Hepatocyte (in vitro differentiated cells): ENCODE data around the gene SNAP29. TPM values are rescaled to one million over a fixed set of nuclear protein-coding genes. Genes with fewer than 3 reads are reported as not detected.
"Not testable (repeated sequence)": the region's sequence is repeated elsewhere in the genome, so short reads cannot be mapped to it uniquely, and the experiment has no call there.

Source experiments
- DNase-seq: peaks from one replicate; pipeline ENCODE4 v3.0.0-alpha.2; 2016; ENCODE audit warnings: low spot score
- H2AFZ ChIP-seq: fragments of 200-600 bp; sonication (generic); 2 replicates; pipeline ENCODE4 v1.6.0; 2016; ENCODE audit warnings: antibody characterized with exemption, mild to moderate bottlenecking
- H3K27ac ChIP-seq: fragments of 200-600 bp; sonication (generic); 2 replicates; pipeline ENCODE4 v1.5.1; 2016; ENCODE audit warnings: mild to moderate bottlenecking
- H3K27me3 ChIP-seq: fragments of 200-600 bp; sonication (generic); 2 replicates; pipeline ENCODE4 v1.6.1; 2016
- H3K36me3 ChIP-seq: fragments of 200-600 bp; sonication (generic); replicated peaks from 2 replicates; pipeline ENCODE4 v1.5.1; 2016; ENCODE audit warnings: low read depth; ENCODE audit not compliant: insufficient read depth
- H3K4me1 ChIP-seq: fragments of 200-600 bp; sonication (generic); 2 replicates; pipeline ENCODE4 v1.5.1; 2016; ENCODE audit warnings: mild to moderate bottlenecking, moderate library complexity; ENCODE audit not compliant: insufficient read depth
- H3K4me2 ChIP-seq: fragments of 200-600 bp; sonication (generic); 2 replicates; pipeline ENCODE4 v1.6.0; 2016
- H3K4me3 ChIP-seq: fragments of 200-600 bp; sonication (generic); 2 replicates; pipeline ENCODE4 v1.5.1; 2016; ENCODE audit warnings: mild to moderate bottlenecking
- H3K79me2 ChIP-seq: fragments of 200-600 bp; sonication (generic); 2 replicates; pipeline ENCODE4 v1.6.0; 2017; ENCODE audit warnings: mild to moderate bottlenecking
- H3K9me2 ChIP-seq: fragments of 200-600 bp; sonication (generic); replicated peaks from 2 replicates; pipeline ENCODE4 v1.6.0; 2017; ENCODE audit warnings: mild to moderate bottlenecking; ENCODE audit not compliant: insufficient read depth
- H3K9me3 ChIP-seq: fragments of 200-600 bp; sonication (generic); 2 replicates; pipeline ENCODE4 v1.5.1; 2016; ENCODE audit warnings: low read depth, mild to moderate bottlenecking
- H4K20me1 ChIP-seq: fragments of 200-600 bp; sonication (generic); 2 replicates; pipeline ENCODE4 v1.6.0; 2016; ENCODE audit warnings: mild to moderate bottlenecking; ENCODE audit not compliant: insufficient read depth, poor library complexity, severe bottlenecking
- EZH2 ChIP-seq: fragments of 200-600 bp; sonication (generic); IDR thresholded peaks from 2 replicates; pipeline ENCODE4 v1.6.1; 2016; ENCODE audit warnings: antibody characterized with exemption, mild to moderate bottlenecking, borderline replicate concordance
- EZH2phosphoT487 ChIP-seq: fragments of 200-600 bp; sonication (generic); IDR thresholded peaks from one replicate; pipeline ENCODE4 v1.6.1; 2018; ENCODE audit warnings: antibody characterized with exemption, mild to moderate bottlenecking, low read depth, moderate library complexity; ENCODE audit not compliant: unreplicated experiment, severe bottlenecking
- WGBS: methylation state at CpG from one replicate; pipeline ENCODE4 v1.1.6; 2016; ENCODE audit warnings: low lambda C conversion rate; ENCODE audit errors: missing lambda C conversion rate; 5-methylcytosine and 5-hydroxymethylcytosine counted together
- polyA plus RNA-seq: library from polyadenylated mRNA; unstranded; fragments of >200 nt; fragmentation: Nextera tagmentation; extraction: Ambion mirVana; gene quantifications from 2 replicates; pipeline ENCODE4 v1.2.1, GENCODE V29; 2016
- total RNA-seq: library from RNA; depleted of rRNA; stranded (reverse); fragments of >200 nt; gene quantifications from 2 replicates; pipeline ENCODE4 v1.2.3, GENCODE V29; 2014
- TF ChIP-seq, protein P1 (sequence below): fragments of 200-600 bp; sonication (generic); IDR thresholded peaks from 2 replicates; pipeline ENCODE4 v1.5.1; 2016; ENCODE audit warnings: antibody characterized with exemption, mild to moderate bottlenecking; ENCODE audit not compliant: poor library complexity

The SNAP29 gene
- total and polyA plus RNA-seq, 2 experiments from 2014 or later: 14.5 to 41.0 TPM

DNA sequence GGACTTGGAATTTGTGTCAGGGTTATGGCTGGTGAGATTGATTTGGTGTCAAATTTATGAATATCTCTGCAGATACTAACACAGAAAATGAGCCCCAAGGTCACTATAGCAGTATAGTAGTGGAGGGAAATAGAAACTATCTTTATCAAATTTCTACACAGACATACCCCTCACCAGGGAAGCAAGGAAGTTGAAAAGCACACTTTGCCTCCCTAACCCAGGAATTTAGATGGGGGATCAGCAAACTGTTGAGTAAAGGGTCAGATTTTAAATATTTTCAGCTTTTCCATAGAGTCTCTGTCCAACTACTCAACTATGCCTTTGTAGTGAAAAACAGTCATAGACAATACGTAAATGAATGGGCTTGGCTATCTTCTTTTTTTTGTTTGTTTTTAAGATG, 71.2 kb downstream of the SNAP29 start:
- peaks cover 97% of the 10 kb centered on the region for H4K20me1 ChIP-seq
- no peaks in the 10 kb centered on the region for H3K9me3 ChIP-seq
- no peaks in the 10 kb centered on the region for H3K36me3 ChIP-seq
- H3K9me2 ChIP-seq: no peaks in the 10 kb centered on the region
- no peak overlapping the region for H2AFZ ChIP-seq
- no peak overlapping the region for H3K4me3 ChIP-seq
- WGBS: 96% methylated on average over 1 of the region's 1 CpG
- H3K4me2 ChIP-seq: no peak overlapping the region
- DNase-seq: no peak
- H3K4me1 ChIP-seq: no peaks in the 10 kb centered on the region
- H3K79me2 ChIP-seq: peaks cover 100% of the 10 kb centered on the region
- TF ChIP-seq EZH2 (no peak), EZH2phosphoT487 (no peak)
- TF ChIP-seq, protein P1, sequence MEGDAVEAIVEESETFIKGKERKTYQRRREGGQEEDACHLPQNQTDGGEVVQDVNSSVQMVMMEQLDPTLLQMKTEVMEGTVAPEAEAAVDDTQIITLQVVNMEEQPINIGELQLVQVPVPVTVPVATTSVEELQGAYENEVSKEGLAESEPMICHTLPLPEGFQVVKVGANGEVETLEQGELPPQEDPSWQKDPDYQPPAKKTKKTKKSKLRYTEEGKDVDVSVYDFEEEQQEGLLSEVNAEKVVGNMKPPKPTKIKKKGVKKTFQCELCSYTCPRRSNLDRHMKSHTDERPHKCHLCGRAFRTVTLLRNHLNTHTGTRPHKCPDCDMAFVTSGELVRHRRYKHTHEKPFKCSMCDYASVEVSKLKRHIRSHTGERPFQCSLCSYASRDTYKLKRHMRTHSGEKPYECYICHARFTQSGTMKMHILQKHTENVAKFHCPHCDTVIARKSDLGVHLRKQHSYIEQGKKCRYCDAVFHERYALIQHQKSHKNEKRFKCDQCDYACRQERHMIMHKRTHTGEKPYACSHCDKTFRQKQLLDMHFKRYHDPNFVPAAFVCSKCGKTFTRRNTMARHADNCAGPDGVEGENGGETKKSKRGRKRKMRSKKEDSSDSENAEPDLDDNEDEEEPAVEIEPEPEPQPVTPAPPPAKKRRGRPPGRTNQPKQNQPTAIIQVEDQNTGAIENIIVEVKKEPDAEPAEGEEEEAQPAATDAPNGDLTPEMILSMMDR: no peak
- H3K27ac ChIP-seq: no peak overlapping the region
- H3K27me3 ChIP-seq: no peaks in the 10 kb centered on the region

DNA sequence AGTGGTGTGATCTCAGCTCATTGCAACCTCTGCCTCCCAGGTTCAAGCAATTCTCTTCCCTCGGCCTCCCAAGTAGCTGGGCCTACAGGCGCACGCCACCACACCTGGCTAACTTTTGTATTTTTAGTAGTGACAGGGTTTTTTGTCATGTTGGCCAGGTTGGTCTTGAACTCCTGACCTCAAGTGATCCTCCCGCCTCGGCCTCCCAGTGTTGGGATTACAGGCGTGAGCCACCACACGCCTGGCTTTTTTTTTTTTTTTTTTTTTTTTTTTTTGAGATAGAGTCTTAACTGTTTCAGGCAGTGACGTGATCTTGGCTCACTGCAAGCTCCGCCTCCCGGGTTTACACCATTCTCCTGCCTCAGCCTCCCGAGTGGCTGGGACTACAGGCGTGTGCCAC, 71.6 kb downstream of the SNAP29 start:
- WGBS: 97% methylated on average over 11 of the region's 12 CpGs
- not testable (repeated sequence) for H3K9me2 ChIP-seq, H3K4me2 ChIP-seq, H3K4me1 ChIP-seq, DNase-seq, H3K9me3 ChIP-seq, H3K4me3 ChIP-seq, H3K36me3 ChIP-seq, H2AFZ ChIP-seq, H3K27ac ChIP-seq, H3K27me3 ChIP-seq
- peaks cover 100% of the 10 kb centered on the region for H3K79me2 ChIP-seq
- peaks cover 97% of the 10 kb centered on the region for H4K20me1 ChIP-seq

DNA sequence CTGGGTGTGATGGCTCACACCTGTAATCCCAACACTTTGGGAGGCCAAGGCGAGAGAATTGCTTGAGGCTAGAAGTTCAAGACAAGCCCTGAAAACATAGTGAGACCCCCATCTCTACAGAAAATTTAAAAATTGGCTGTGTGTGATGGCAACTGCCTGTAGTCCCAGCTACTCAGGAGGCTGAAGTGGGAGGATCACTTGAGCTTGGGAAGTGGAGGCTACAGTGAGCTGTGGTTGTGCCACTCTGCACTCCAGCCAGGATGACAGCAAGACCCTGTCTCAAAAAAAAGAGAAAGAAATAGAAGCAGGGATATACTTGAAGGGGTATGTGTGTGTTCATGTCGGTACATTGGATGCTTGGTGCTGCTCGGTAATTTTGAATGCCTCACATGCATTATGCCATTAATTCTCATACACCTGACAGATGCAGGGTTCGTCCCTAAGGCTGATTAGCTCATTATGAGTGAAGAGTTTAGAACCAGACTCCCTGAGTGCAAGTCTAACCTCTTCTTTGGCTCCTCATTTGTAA, 72.4 kb downstream of the SNAP29 start:
- H4K20me1 ChIP-seq: peaks cover 97% of the 10 kb centered on the region
- H3K36me3 ChIP-seq: no peaks in the 10 kb centered on the region
- H3K27ac ChIP-seq: no peak overlapping the region
- H3K9me2 ChIP-seq: no peaks in the 10 kb centered on the region
- H3K27me3 ChIP-seq: no peaks in the 10 kb centered on the region
- TF ChIP-seq EZH2phosphoT487 (no peak), EZH2 (no peak)
- TF ChIP-seq, protein P1: no peak
- DNase-seq: no peak
- H3K9me3 ChIP-seq: no peaks in the 10 kb centered on the region
- no peaks in the 10 kb centered on the region for H3K4me1 ChIP-seq
- WGBS: 93% methylated on average over 4 of the region's 4 CpGs
- no peak overlapping the region for H2AFZ ChIP-seq
- no peak overlapping the region for H3K4me2 ChIP-seq
- H3K79me2 ChIP-seq: peaks cover 100% of the 10 kb centered on the region
- no peak overlapping the region for H3K4me3 ChIP-seq

DNA sequence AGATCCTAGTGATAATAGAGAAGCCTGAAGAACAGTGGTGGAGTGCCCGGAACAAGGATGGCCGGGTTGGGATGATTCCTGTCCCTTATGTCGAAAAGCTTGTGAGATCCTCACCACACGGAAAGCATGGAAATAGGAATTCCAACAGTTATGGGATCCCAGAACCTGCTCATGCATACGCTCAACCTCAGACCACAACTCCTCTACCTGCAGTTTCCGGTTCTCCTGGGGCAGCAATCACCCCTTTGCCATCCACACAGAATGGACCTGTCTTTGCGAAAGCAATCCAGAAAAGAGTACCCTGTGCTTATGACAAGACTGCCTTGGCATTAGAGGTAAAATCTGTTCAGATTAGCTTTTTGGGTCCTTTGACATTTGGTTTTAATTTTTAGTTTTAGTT, 75.1 kb downstream of the SNAP29 start:
- H4K20me1 ChIP-seq: peaks cover 99% of the 10 kb centered on the region

DNA sequence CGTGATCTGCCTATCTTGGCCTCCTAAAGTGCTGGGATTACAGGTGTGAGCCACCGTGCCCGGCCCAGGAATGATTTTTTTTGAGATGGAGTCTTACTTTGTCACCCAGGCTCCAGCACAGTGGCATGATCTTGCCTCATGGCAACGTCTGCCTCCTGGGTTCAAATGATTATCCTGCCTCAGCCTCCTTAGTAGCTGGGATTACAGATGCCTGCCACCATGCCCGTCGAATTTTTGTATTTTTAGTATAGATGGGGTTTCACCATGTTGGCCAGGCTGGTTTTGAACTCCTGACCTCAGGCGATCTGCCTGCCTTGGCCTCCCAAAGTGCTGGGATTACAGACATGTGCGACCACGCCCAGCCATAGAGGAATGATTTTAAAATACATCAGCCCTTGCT, 76.2 kb downstream of the SNAP29 start:
- H2AFZ ChIP-seq, H3K27ac ChIP-seq, H3K4me3 ChIP-seq, H3K4me2 ChIP-seq, H3K9me2 ChIP-seq, H3K36me3 ChIP-seq, H3K9me3 ChIP-seq, DNase-seq, H3K27me3 ChIP-seq: not testable (repeated sequence)
- H3K4me1 ChIP-seq: peaks cover 18% of the 10 kb centered on the region
- peaks cover 100% of the 10 kb centered on the region for H3K79me2 ChIP-seq
- 95% methylated on average over 9 of the region's 9 CpGs for WGBS
- peaks cover 99% of the 10 kb centered on the region for H4K20me1 ChIP-seq

More for the DNA sequence above, 75.1 kb downstream of the SNAP29 start:
- H3K4me1 ChIP-seq: peaks cover 18% of the 10 kb centered on the region
- peaks cover 100% of the 10 kb centered on the region for H3K79me2 ChIP-seq
- 94% methylated on average over 7 of the region's 7 CpGs for WGBS
- H3K9me2 ChIP-seq: no peaks in the 10 kb centered on the region
- H3K9me3 ChIP-seq: no peaks in the 10 kb centered on the region
- H3K36me3 ChIP-seq: no peaks in the 10 kb centered on the region
- H3K27me3 ChIP-seq: no peaks in the 10 kb centered on the region
- no peak overlapping the region for H2AFZ ChIP-seq
- no peak overlapping the region for H3K27ac ChIP-seq
- no peak overlapping the region for H3K4me2 ChIP-seq
- no peak for DNase-seq
- H3K4me3 ChIP-seq: no peak overlapping the region
- no peak for TF ChIP-seq EZH2phosphoT487

DNA sequence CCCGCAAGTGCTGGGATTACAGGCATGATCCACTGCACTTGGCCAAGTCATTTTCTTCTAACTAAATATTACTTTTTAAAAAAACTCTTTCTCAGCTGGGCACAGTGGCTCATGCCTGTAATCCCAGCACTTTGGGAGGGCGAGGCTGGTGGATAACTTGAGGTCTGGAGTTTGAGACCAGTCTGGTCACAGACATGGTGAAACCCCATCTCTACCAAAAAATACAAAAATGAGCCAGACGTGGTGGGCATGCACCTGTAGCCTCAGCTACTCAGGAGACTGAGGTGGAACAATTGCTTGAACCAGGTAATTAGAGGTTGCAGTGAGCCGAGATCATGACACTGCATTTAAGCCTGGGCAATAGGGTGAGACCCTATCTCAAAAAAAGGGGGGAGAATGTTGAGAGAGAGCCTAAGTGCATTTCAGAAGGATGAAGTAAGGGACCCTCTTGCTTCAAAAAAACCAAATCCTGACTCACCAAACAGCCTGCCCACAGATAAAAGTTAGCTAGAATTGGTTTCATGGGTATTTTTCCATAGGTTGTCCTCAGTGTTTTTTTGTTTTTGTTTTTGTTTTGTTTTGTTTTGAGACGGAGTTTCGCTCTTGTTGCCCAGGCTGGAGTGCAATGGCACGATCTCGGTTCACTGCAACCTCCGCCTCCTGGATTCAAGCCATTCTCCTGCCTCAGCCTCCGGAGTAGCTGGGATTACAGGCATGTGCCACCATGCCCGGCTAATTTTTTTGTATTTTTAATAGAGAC, 77.2 kb downstream of the SNAP29 start:
- Histone ChIP-seq H3K79me2 (peaks cover 100% of the 10 kb centered on the region), H4K20me1 (peaks cover 99% of the 10 kb centered on the region), H3K27ac (peak overlapping the region; percentile 60), H3K4me1 (peaks cover 18% of the 10 kb centered on the region)
- H3K4me3 ChIP-seq, H3K27me3 ChIP-seq, DNase-seq, H3K36me3 ChIP-seq, H3K4me2 ChIP-seq, H3K9me3 ChIP-seq, H2AFZ ChIP-seq, H3K9me2 ChIP-seq: not testable (repeated sequence)
- WGBS: 94% methylated on average over 11 of the region's 11 CpGs
